ENCODE results near the gene NRG3. TPM values are rescaled to one million over a fixed set of nuclear protein-coding genes. Genes with fewer than 3 reads are reported as not detected.

Gene NRG3
- total and polyA plus RNA-seq, 11 donors, result 0.11 to 0.41 (median 0.27) TPM; not detected in 7

DNA sequence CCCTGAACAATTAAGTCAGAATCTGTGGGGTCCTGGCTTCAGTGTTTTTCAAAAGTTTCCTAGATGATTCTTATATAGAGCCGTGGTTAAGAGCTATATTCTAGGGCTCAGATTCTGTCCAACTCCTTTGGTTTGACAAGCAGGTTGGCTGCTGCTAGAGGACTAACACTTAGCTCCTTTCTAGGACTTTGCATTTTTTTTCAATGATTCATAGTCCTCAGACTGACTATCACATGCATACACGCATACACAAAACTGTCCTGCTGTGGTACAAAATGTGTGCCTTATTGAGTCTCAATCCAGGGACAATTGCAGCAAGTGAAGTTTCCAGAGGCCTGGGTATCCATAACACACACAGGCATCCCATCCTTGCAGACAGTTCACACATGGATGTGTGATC lies 392.0 kb downstream of the NRG3 start:
- no peak for TF ChIP-seq POLR2A (IDR thresholded peaks at IDR 0.05)
- TF ChIP-seq, protein P1, sequence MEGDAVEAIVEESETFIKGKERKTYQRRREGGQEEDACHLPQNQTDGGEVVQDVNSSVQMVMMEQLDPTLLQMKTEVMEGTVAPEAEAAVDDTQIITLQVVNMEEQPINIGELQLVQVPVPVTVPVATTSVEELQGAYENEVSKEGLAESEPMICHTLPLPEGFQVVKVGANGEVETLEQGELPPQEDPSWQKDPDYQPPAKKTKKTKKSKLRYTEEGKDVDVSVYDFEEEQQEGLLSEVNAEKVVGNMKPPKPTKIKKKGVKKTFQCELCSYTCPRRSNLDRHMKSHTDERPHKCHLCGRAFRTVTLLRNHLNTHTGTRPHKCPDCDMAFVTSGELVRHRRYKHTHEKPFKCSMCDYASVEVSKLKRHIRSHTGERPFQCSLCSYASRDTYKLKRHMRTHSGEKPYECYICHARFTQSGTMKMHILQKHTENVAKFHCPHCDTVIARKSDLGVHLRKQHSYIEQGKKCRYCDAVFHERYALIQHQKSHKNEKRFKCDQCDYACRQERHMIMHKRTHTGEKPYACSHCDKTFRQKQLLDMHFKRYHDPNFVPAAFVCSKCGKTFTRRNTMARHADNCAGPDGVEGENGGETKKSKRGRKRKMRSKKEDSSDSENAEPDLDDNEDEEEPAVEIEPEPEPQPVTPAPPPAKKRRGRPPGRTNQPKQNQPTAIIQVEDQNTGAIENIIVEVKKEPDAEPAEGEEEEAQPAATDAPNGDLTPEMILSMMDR (IDR thresholded peaks at IDR 0.05), result no peak
- H3K9me3 ChIP-seq, result no peaks in the 10 kb centered on the region
- intact Hi-C loops (cut with DNase I), result no loop called here
- no peaks in the 10 kb centered on the region for H3K36me3 ChIP-seq
- 67 to 82% (median 73%) methylated on average over 2 of the region's 2 CpGs for WGBS, 4 donors
- no peaks in the 10 kb centered on the region for H3K4me1 ChIP-seq
- no peak overlapping the region for H3K4me3 ChIP-seq
- ATAC-seq (peak in 1 of 4 donors; percentile 42), DNase-seq (no peak)
- no peaks in the 10 kb centered on the region for H3K27me3 ChIP-seq
- no peak overlapping the region for H3K27ac ChIP-seq

DNA sequence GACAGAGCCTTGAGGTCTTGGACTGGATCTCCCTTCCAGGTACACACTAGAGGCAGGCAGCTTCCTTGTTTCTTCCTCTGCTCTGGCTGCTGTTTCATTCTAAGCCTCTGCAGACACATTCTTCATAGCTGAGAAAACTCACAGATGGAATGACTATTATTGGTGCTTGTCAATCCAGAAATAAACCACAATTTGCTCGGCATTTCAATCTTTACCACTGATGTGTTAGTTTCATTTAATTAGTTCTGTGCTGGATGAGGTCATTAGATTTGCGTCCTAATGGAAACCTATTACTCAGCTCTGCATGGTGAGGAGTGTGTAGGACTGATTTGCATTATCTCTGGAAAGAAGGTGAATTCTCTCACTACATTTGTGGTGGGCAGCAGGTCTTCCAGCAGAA lies 392.5 kb downstream of the NRG3 start:
- no peaks in the 10 kb centered on the region for H3K9me3 ChIP-seq
- no peak overlapping the region for H3K4me3 ChIP-seq
- no peak overlapping the region for H3K27ac ChIP-seq
- DNase-seq (no peak), ATAC-seq (no peak)
- TF ChIP-seq, protein P1 (IDR thresholded peaks at IDR 0.05), result no peak
- no peak for TF ChIP-seq POLR2A (IDR thresholded peaks at IDR 0.05)
- WGBS, 4 donors, result 76 to 82% (median 77%) methylated on average over 2 of the region's 2 CpGs
- no peaks in the 10 kb centered on the region for H3K36me3 ChIP-seq
- intact Hi-C loops (cut with DNase I), result no loop called here
- no peaks in the 10 kb centered on the region for H3K4me1 ChIP-seq
- no peaks in the 10 kb centered on the region for H3K27me3 ChIP-seq

DNA sequence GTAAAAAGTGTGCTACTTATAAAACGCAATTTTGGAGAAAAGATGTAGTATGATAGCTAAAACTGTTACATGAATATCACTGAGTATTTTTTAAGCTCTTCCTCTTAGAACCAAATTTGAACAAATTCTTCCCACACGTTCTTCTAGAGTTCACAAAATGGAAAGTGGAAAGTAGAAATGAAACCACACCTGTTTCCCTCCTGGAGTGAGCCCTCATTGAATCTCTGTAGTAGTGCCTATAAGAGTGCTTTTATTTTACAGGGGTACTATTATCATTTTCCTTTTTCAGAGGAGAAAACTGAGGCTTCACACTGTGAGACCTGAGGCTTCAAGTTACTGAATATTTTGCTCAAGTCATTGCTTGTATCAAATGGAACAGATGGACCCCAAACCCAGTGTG lies 393.0 kb downstream of the NRG3 start:
- intact Hi-C loops (cut with DNase I), result no loop called here
- WGBS, 4 donors, result 75 to 81% (median 76%) methylated on average over 2 of the region's 2 CpGs

DNA sequence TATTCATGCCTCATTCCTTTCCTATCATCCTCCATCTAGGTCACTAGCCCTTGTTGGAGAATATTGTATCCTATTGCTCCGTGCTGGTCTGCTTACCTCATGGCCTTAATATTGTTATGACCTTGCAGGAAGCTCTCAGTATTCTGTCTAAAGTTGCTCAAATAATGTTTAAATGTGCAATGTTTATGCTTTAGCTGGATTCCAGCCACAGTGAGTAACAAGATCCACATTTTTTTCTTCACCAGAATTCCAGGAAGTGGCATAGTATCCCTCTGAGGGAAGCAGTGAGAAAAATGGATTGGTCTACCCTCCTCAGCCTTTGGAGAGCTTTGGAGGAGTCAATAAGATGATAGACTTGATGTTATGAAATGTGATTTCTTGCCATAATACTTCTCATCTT lies 402.6 kb downstream of the NRG3 start:
- no peaks in the 10 kb centered on the region for H3K27me3 ChIP-seq

More for the DNA sequence above, 393.0 kb downstream of the NRG3 start:
- Histone ChIP-seq H3K4me1 (no peaks in the 10 kb centered on the region), H3K27me3 (no peaks in the 10 kb centered on the region), H3K9me3 (no peaks in the 10 kb centered on the region), H3K36me3 (no peaks in the 10 kb centered on the region), H3K4me3 (no peak overlapping the region), H3K27ac (no peak overlapping the region)
- no peak for DNase-seq
- no peak for ATAC-seq
- TF ChIP-seq, protein P1 (IDR thresholded peaks at IDR 0.05), result no peak
- TF ChIP-seq POLR2A (IDR thresholded peaks at IDR 0.05), result no peak

More for the DNA sequence above, 402.6 kb downstream of the NRG3 start:
- Histone ChIP-seq H3K9me3 (no peaks in the 10 kb centered on the region), H3K4me1 (no peaks in the 10 kb centered on the region), H3K36me3 (no peaks in the 10 kb centered on the region), H3K27ac (no peak overlapping the region), H3K4me3 (no peak overlapping the region)
- ATAC-seq, result no peak
- 61 to 86% (median 69%) methylated on average over 1 of the region's 1 CpG for WGBS, 4 donors
- TF ChIP-seq, protein P1 (IDR thresholded peaks at IDR 0.05), result no peak
- no peak for TF ChIP-seq POLR2A (IDR thresholded peaks at IDR 0.05)
- intact Hi-C loops (cut with DNase I), result no loop called here
- no peak for DNase-seq
